Hepatocyte (in vitro differentiated cells): ENCODE measurements around the gene JMJD1C. TPM values are rescaled to one million over a fixed set of nuclear protein-coding genes. Genes with fewer than 3 reads are reported as not detected.

ENCODE experiments used
- DNase-seq: peaks from one replicate; pipeline ENCODE4 v3.0.0-alpha.2; 2016; ENCODE audit warnings: low spot score
- H2AFZ ChIP-seq: fragments of 200-600 bp; sonication (generic); 2 replicates; pipeline ENCODE4 v1.6.0; 2016; ENCODE audit warnings: antibody characterized with exemption, mild to moderate bottlenecking
- H3K27ac ChIP-seq: fragments of 200-600 bp; sonication (generic); 2 replicates; pipeline ENCODE4 v1.5.1; 2016; ENCODE audit warnings: mild to moderate bottlenecking
- H3K27me3 ChIP-seq: fragments of 200-600 bp; sonication (generic); 2 replicates; pipeline ENCODE4 v1.6.1; 2016
- H3K36me3 ChIP-seq: fragments of 200-600 bp; sonication (generic); replicated peaks from 2 replicates; pipeline ENCODE4 v1.5.1; 2016; ENCODE audit warnings: low read depth; ENCODE audit not compliant: insufficient read depth
- H3K4me1 ChIP-seq: fragments of 200-600 bp; sonication (generic); 2 replicates; pipeline ENCODE4 v1.5.1; 2016; ENCODE audit warnings: mild to moderate bottlenecking, moderate library complexity; ENCODE audit not compliant: insufficient read depth
- H3K4me2 ChIP-seq: fragments of 200-600 bp; sonication (generic); 2 replicates; pipeline ENCODE4 v1.6.0; 2016
- H3K4me3 ChIP-seq: fragments of 200-600 bp; sonication (generic); 2 replicates; pipeline ENCODE4 v1.5.1; 2016; ENCODE audit warnings: mild to moderate bottlenecking
- H3K79me2 ChIP-seq: fragments of 200-600 bp; sonication (generic); 2 replicates; pipeline ENCODE4 v1.6.0; 2017; ENCODE audit warnings: mild to moderate bottlenecking
- H3K9me2 ChIP-seq: fragments of 200-600 bp; sonication (generic); replicated peaks from 2 replicates; pipeline ENCODE4 v1.6.0; 2017; ENCODE audit warnings: mild to moderate bottlenecking; ENCODE audit not compliant: insufficient read depth
- H3K9me3 ChIP-seq: fragments of 200-600 bp; sonication (generic); 2 replicates; pipeline ENCODE4 v1.5.1; 2016; ENCODE audit warnings: low read depth, mild to moderate bottlenecking
- H4K20me1 ChIP-seq: fragments of 200-600 bp; sonication (generic); 2 replicates; pipeline ENCODE4 v1.6.0; 2016; ENCODE audit warnings: mild to moderate bottlenecking; ENCODE audit not compliant: insufficient read depth, poor library complexity, severe bottlenecking
- EZH2 ChIP-seq: fragments of 200-600 bp; sonication (generic); IDR thresholded peaks from 2 replicates; pipeline ENCODE4 v1.6.1; 2016; ENCODE audit warnings: antibody characterized with exemption, mild to moderate bottlenecking, borderline replicate concordance
- EZH2phosphoT487 ChIP-seq: fragments of 200-600 bp; sonication (generic); IDR thresholded peaks from one replicate; pipeline ENCODE4 v1.6.1; 2018; ENCODE audit warnings: antibody characterized with exemption, mild to moderate bottlenecking, low read depth, moderate library complexity; ENCODE audit not compliant: unreplicated experiment, severe bottlenecking
- WGBS: methylation state at CpG from one replicate; pipeline ENCODE4 v1.1.6; 2016; ENCODE audit warnings: low lambda C conversion rate; ENCODE audit errors: missing lambda C conversion rate; 5-methylcytosine and 5-hydroxymethylcytosine counted together
- polyA plus RNA-seq: library from polyadenylated mRNA; unstranded; fragments of >200 nt; fragmentation: Nextera tagmentation; extraction: Ambion mirVana; gene quantifications from 2 replicates; pipeline ENCODE4 v1.2.1, GENCODE V29; 2016
- total RNA-seq: library from RNA; depleted of rRNA; stranded (reverse); fragments of >200 nt; gene quantifications from 2 replicates; pipeline ENCODE4 v1.2.3, GENCODE V29; 2014
- TF ChIP-seq, protein P1 (sequence below): fragments of 200-600 bp; sonication (generic); IDR thresholded peaks from 2 replicates; pipeline ENCODE4 v1.5.1; 2016; ENCODE audit warnings: antibody characterized with exemption, mild to moderate bottlenecking; ENCODE audit not compliant: poor library complexity

The JMJD1C gene
- total and polyA plus RNA-seq, 2 experiments from 2014 or later: 43.2 to 177 TPM

DNA sequence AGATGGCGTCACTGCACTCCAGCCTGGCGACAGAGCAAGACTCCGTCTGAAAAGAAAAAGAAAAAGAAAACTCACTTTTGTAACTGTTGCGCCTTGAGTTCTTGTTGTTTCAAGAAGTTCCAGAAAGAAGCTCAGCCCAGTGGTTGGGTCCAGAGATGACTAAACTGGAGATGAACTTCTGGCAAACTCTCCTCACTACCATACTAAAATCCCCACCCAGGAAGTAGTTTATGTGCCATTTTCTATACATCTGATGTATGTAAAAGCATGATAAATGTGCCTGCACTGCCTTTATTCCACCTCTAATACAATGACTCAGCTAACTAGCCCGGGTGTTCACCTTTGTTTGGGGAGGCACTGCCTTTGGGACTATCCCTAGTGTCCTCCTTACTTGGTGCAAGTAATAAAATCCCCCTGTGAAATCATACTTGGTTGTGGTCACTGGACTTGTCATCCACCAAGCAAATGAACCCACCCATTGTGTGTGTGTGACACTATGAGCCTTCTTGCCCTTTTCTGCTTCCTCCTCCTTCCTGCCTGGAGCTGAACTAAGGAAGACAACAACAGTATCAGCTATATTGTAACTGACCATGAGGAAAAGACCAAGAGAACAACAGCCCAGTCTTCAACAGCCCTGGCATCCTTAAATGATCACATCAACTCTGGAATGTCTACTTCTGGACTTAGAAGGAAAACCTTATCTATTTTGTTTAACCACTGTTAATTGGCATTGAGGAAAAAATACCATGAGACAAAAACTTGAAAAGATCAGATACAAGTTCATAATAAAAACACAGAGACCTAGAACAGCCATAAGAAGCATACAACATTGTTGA, 33.6 kb downstream of the JMJD1C start:
- peaks cover 98% of the 10 kb centered on the region for H3K79me2 ChIP-seq
- DNase-seq: no peak
- H3K4me2 ChIP-seq: no peak overlapping the region
- TF ChIP-seq EZH2 (no peak), EZH2phosphoT487 (no peak)
- TF ChIP-seq, protein P1, sequence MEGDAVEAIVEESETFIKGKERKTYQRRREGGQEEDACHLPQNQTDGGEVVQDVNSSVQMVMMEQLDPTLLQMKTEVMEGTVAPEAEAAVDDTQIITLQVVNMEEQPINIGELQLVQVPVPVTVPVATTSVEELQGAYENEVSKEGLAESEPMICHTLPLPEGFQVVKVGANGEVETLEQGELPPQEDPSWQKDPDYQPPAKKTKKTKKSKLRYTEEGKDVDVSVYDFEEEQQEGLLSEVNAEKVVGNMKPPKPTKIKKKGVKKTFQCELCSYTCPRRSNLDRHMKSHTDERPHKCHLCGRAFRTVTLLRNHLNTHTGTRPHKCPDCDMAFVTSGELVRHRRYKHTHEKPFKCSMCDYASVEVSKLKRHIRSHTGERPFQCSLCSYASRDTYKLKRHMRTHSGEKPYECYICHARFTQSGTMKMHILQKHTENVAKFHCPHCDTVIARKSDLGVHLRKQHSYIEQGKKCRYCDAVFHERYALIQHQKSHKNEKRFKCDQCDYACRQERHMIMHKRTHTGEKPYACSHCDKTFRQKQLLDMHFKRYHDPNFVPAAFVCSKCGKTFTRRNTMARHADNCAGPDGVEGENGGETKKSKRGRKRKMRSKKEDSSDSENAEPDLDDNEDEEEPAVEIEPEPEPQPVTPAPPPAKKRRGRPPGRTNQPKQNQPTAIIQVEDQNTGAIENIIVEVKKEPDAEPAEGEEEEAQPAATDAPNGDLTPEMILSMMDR: no peak
- no peak overlapping the region for H2AFZ ChIP-seq
- WGBS: 98% methylated on average over 5 of the region's 5 CpGs
- no peak overlapping the region for H3K27ac ChIP-seq
- no peak overlapping the region for H3K4me3 ChIP-seq
- no peaks in the 10 kb centered on the region for H3K9me3 ChIP-seq
- no peaks in the 10 kb centered on the region for H3K27me3 ChIP-seq
- peaks cover 13% of the 10 kb centered on the region for H3K4me1 ChIP-seq
- no peaks in the 10 kb centered on the region for H3K9me2 ChIP-seq
- H3K36me3 ChIP-seq: no peaks in the 10 kb centered on the region
- peaks cover 34% of the 10 kb centered on the region for H4K20me1 ChIP-seq

GRCh38 chr10:63430999-63431356, 34.8 kb downstream of the JMJD1C start:
- H3K36me3 ChIP-seq: no peaks in the 10 kb centered on the region
- H3K9me3 ChIP-seq: no peaks in the 10 kb centered on the region
- H3K27me3 ChIP-seq: no peaks in the 10 kb centered on the region
- H4K20me1 ChIP-seq: peaks cover 28% of the 10 kb centered on the region
- no peak overlapping the region for H2AFZ ChIP-seq
- peaks cover 13% of the 10 kb centered on the region for H3K4me1 ChIP-seq
- peaks cover 98% of the 10 kb centered on the region for H3K79me2 ChIP-seq
- no peak for DNase-seq
- 71% methylated on average over 1 of the region's 1 CpG for WGBS
- TF ChIP-seq, protein P1: no peak
- TF ChIP-seq EZH2phosphoT487 (no peak), EZH2 (no peak)
- no peak overlapping the region for H3K4me2 ChIP-seq
- H3K9me2 ChIP-seq: no peaks in the 10 kb centered on the region
- H3K27ac ChIP-seq: no peak overlapping the region
- no peak overlapping the region for H3K4me3 ChIP-seq

- Histone ChIP-seq H2AFZ (no peak overlapping the region), H3K4me1 (peaks cover 13% of the 10 kb centered on the region), H3K9me3 (no peaks in the 10 kb centered on the region), H3K9me2 (no peaks in the 10 kb centered on the region), H3K27ac (peak overlapping the region; percentile 44), H4K20me1 (peaks cover 28% of the 10 kb centered on the region), H3K36me3 (no peaks in the 10 kb centered on the region), H3K27me3 (no peaks in the 10 kb centered on the region), H3K4me2 (peak overlapping the region; percentile 17), H3K4me3 (no peak overlapping the region), H3K79me2 (peaks cover 98% of the 10 kb centered on the region)
- DNase-seq: peak; percentile 25
- TF ChIP-seq EZH2 (no peak), EZH2phosphoT487 (no peak)
- TF ChIP-seq, protein P1: no peak
- WGBS: 81% methylated on average over 10 of the region's 10 CpGs
Observed at GRCh38 chr10:63430091-63430998, 35.4 kb downstream of the JMJD1C start.
